ENCODE measurements around the gene SAFB.

SAFB gene

GRCh38 chr19:5622465-5623396 is at the start of gene SAFB, which contains the start of gene SAFB2:
Gene SAFB (plus strand): TSS chr19:5623083. CDS start chr19:5623206, 123 bp downstream.
Gene SAFB2 (minus strand): TSS chr19:5622776. CDS start chr19:5622715, 61 bp downstream.
- peak; percentile 92 to 93 for DNase-seq

GRCh38 chr19:5575590-5575989 is 47.3 kb upstream of the SAFB start:
- no peak for DNase-seq

- peak in 1 of 2 experiments; percentile 14 for DNase-seq
Measured at GRCh38 chr19:5578097-5578846, 44.6 kb upstream of the SAFB start.

- no peak for DNase-seq
Measured at GRCh38 chr19:5579286-5579685, 43.6 kb upstream of the SAFB start.

- DNase-seq, result no peak
Measured at GRCh38 chr19:5579697-5580096, 43.2 kb upstream of the SAFB start.

- no peak for DNase-seq
Measured at GRCh38 chr19:5580161-5580571, 42.7 kb upstream of the SAFB start.

GRCh38 chr19:5585461-5586299 is 37.2 kb upstream of the SAFB start:
- DNase-seq, result no peak

- DNase-seq, result no peak
Measured at GRCh38 chr19:5586300-5587070, 36.4 kb upstream of the SAFB start.

- no peak for DNase-seq
Measured at GRCh38 chr19:5587071-5587455, 35.8 kb upstream of the SAFB start.

GRCh38 chr19:5587661-5588060 is 35.2 kb upstream of the SAFB start:
- DNase-seq, result no peak

GRCh38 chr19:5588441-5588840 is 34.4 kb upstream of the SAFB start:
- DNase-seq, result no peak

- DNase-seq, result no peak
Measured at GRCh38 chr19:5588906-5589676, 33.8 kb upstream of the SAFB start.

GRCh38 chr19:5590151-5590864 is 32.6 kb upstream of the SAFB start:
- DNase-seq, result no peak

- DNase-seq, result no peak
Measured at GRCh38 chr19:5590865-5591154, 32.1 kb upstream of the SAFB start.

GRCh38 chr19:5591476-5591875 is 31.4 kb upstream of the SAFB start:
- DNase-seq, result no peak

GRCh38 chr19:5592531-5593342 is 30.1 kb upstream of the SAFB start:
- DNase-seq, result no peak

GRCh38 chr19:5593343-5594255 is 29.3 kb upstream of the SAFB start:
- DNase-seq, result no peak

- no peak for DNase-seq
Measured at GRCh38 chr19:5594521-5594950, 28.3 kb upstream of the SAFB start.

- no peak for DNase-seq
Measured at GRCh38 chr19:5595129-5595528, 27.8 kb upstream of the SAFB start.

All from NCI-H187 (cell line).